Germinal center (tissue), 1 donor: ENCODE measurements around the gene RPRD1B.
"Not testable (repeated sequence)": the region's sequence is repeated elsewhere in the genome, so short reads cannot be mapped to it uniquely, and the experiment has no call there.

ENCODE experiments used
- DNase-seq: peaks from one replicate; pipeline ENCODE4 v3.0.0; 2012; ENCODE audit warnings: mixed read lengths, low spot score

Gene RPRD1B

DNA sequence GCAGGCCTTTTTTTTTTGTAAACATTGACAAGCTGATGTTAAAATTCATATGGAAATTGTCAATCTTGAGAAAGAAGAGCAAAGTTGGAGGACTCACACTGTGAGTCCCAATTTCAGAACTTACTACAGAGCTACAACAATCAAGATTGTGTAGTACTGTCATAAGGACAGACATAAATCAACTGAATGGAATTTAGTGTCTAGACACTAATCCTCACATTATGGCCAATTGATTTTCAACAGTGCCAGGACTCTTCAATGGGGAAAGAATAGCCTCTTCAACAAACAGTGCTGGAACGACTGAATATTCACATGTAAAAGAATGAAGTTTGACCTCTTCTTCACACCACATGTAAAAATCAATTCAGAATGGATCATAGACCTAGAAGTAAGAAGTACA is 70.7 kb downstream of the RPRD1B start:
- no peak for DNase-seq

DNA sequence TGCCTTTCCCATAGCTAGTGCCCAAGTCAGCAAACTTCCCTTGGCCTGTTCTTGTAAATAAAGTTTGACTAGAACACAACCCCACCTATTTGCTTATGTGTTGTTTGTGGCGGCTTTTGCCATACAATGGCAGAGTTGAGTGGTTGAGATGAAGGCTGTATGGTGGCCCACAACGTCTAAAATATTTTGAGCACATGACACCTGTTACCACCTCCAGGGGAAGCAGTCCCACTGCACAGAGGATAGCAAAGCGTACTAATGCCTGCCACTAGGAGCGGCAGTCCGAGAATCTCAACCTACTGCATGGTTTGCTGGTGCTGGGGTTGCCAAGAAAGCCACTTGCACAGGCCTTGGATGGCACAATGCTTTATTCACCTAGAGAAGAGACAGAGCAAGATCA is 72.9 kb downstream of the RPRD1B start:
- no peak for DNase-seq

DNA sequence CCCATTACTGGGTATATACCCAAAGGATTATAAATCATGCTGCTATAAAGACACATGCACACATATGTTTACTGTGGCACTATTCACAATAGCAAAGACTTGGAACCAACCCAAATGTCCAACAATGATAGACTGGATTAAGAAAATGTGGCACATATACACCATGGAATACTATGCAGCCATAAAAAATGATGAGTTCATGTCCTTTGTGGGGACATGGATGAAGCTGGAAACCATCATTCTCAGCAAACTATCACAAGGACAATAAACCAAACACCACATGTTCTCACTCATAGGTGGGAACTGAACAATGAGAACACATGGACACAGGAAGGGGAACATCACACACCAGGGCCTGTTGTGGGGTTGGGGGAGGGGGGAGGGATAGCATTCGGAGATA is 73.8 kb downstream of the RPRD1B start:
- DNase-seq: not testable (repeated sequence)

DNA sequence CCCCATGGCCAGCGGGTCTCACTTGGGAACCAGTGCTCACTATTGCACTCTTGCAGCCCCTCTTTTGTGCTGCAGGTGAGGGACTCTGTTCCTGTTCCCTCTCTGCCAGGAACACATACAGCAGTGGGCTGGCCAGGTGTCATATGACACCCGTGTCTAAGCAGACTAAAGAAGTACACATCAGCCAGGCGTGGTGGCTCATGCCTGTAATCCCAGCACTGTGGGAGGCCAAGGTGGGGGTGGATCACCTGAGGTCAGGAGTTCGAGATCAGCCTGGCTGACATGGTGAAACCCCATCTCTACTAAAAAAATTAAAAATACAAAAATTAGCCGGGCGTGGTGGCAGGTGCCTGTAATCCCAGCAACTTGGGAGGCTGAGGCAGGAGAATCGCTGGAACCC is 74.4 kb downstream of the RPRD1B start:
- not testable (repeated sequence) for DNase-seq

DNA sequence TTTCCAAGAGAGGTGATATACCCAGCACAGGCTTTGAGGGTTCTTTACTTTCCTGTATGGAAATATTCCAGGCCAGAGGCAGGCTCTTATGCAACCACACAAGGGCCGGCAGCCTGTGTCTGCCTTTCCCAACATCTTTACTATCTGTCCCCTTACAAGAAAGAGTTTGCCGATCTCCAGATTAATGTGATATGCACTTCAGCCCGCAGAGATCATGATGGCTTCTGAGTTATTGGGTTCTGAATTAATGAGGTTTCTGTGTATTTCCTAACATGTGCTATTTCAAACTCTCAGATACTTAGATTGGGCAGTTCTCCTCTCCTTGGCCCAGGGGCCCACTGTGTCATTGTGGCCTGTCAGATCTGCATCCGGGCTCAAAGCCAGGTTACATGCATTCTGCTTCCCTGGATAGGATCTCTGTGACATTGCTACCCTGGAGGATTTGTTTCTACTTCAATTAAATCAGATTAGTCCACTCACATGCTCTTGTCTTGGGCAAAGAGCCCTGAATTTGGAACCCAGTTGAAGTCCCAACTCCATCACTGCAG is 75.0 kb downstream of the RPRD1B start:
- no peak for DNase-seq

DNA sequence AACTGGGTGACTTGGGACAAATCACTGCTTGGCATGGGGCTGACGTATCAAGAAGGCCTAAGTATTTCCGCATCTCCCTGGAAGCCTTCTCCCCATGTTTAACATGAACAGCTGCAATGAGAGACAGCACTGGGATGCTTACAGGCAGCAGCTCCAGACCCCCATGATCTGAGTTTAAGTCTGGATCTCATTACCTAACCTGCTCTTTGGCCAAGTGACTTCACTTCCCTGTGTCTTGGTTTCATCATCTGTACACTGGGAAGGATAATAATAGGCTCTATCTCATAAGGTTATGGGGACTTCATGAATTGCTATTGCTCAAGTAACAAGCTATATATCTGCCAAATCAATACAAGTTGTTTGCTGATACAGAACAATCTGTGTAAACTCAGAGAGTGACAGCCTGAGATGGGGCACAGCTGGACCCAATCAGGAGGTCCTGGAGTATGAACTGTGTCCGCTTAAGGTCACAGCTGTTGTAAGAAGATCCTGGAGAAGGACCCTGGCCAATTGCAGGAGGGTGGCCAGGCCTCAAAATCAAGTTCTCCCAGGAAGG is 75.5 kb downstream of the RPRD1B start:
- DNase-seq: no peak

DNA sequence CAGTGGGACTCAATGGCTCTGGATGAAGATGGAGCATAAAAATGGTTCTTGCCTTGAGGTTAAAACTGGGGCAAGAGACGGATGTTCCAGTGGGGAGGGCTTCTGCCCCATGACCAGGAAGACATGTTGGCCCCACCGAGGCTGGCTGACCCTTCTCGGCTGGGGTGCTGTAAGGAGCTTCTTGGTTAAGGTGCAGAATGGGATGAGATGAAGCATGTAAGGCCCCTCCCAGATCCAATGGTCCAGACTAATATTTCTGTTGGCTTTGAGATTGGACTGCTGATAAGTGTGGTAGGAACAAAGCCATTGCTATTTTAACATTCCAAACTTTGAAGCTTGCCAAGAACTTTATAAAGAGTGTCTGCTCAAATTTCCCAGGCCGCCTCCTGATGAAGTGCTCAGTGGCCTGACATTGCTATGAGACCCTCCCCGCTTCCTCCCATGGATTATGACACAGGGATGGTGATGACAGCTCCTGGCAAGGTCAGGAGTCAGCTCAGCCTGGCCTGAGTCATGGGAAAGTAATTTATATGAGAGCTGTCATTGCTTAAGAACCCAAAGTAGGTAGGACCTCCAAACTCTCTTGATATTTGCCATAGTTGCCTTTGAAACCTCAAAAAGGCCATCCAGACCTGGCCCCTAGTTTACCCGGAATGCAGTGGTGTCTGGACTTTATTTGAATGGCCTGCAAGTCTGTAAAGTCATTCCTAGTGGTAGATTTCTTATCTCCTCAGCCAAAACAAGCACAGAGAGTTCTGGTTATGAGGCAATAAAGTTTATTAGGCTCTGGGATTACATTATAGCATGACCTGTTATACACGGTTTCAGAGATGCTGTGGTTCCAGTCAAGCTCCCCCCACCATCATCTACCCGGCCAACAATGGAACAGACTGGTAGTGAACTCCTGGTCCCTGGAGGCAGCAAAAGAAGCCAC is 76.3 kb downstream of the RPRD1B start:
- DNase-seq: no peak

DNA sequence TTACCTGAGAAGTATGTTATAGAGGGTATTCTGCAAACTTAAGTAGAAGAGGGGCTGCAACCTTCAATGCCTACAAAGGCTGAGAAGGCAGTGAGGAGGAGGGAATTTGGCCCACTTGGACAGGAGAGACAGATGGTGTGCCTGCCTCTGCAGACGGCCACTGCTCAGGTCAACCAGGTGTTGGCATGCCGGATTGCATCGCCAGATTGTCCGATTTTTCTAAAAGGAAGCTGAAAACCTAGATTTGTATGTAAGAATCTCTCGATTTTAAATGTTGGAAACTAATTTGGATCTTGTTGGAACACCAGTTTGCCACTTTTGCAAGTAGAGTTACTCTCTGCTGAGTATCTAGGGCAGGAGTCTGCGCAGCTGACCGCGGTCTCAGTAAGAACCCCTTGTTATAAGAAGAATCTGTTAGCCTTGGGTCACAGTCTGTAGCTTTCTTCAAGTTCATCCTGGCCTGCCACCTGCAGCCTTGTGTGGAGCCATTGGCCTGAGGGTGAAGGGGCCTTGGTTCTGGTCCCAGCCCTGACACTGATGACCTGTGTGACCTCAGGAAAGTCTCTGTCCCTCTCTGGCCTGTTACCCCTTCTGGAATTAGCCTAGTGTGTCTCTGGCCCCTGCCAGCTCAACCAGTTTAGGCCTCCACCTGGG is 77.1 kb downstream of the RPRD1B start:
- DNase-seq: no peak

DNA sequence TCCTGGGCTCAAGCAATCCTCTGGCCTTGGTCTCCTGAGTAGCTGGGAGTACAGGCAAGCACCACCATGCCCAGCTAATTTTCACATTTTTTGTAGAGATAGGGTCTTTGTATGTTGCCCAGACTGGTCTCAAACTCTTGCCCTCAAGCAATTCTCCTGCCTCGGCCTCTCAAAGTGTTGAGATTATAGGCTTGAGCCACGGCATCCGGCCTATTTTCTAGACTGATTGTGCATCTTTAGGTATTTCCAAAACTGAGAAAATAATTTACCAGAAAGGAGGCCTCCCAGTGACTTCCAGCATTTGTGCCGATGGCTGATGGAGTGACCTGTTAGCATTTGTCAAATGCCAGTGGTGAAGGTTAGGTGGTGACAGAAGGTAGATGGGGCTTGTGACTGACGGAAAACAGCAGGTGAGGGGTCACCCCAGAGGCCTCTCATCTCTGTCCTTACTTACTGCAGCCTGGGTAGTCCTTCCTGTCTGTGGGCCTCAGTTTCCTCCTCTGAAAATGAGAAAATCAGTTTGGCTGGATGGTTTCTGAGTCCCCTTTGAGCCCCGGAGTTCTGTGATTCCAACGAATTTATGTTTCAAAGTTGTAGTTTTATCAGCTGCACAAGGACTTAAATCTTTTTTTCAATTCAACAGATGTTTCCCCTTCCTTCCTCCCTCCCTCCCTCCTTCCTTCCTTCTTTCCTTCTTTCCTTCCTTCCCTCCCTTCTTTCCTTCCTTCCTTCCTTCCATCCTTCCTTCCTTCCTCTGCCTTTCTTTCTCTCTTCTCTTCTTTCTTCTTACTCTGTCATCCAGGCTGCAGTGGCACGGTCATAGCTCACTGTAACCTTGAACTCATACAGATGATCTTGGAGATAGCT is 78.1 kb downstream of the RPRD1B start:
- DNase-seq: no peak

DNA sequence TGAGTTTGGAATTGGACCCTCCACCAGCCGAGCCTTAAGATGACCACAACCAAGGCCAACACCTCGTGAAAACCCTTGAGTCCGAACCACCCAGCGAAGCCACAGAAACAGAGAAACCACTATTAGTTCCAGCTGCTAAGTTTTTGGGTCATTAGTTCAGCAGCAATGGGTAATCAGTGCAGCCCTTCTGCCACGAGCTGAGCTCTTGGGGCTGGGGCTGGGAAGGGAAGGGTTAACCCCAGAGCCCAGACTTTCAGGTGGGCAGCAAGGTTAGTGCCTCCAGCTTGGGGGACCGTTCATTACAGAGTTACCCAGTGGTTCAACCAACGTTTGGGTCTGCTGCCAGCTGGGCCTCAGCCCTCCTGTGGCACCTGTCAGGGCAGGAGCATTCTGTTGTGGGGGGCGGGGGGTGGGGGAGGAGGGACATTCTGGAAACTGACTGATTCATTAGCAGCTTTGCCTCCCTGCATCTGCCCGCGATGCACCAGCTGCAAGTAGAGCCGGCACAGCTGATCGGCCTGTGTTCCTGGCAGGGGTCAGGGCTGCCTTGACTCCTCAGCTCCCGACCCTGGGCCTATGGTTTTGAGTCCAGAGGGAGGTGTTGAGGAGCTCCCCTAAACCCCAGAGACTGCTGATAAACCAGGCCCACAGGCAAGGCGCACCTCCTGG is 78.8 kb downstream of the RPRD1B start:
- no peak for DNase-seq

DNA sequence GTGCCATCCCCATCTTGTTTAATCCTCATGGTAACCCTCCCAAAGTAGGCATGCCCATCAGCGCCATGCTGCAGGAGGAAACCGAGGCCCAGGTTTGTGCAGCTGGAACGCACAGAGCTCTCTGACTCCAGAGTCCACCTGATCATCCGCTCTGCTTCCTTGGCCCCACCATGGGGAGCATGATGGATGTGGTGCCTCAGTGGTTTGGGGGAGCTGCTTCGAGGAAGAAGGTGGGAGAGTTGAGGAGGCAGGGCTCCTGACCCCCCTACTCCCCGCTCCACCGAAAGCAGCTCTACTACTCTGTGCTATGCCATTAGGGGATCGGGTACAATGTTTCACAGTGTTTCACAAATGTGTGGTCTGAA is 79.4 kb downstream of the RPRD1B start:
- no peak for DNase-seq

DNA sequence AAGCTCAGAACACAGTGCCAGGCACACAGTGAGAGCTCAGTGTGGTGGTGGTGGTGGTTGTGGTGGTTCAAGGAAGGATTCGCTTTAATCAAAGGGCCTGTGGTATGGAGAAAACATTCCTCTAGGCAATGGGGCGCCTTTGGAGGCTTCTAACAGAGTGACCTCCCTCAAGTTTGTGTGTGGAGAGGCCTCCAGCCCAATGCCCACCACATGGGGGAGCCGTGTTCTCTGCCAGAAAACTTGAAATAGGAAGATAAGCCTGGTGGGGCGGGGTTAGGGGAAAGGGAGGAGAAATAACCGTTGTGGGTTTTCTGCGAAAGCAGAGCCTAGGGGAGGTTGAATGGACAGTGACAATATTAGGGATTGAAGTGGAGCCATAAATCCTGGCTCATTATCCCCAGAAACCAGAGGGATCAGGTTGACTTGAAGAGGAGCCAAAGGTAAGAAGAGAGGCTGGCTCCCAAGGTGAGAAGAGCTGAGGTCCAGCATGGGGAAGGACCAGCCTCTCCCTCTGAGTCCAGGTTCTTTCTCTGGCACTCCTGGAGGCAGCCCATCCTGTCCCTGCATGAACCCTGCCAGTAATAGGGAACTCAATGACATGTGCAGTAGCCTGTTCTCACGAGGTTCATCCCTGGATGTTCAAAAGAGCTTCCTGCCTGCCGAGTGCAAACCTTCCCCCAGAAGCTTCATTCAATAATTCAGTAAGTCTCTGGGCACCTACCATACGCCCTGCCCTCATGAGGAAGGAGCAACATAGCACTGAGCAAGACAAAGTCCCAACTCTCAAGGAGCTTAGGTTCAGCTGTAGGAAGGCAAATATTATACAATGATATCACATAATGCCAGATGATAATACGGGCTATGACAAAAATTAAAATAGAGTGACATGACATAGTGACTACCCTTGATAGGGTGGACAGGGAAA is 80.1 kb downstream of the RPRD1B start:
- DNase-seq: no peak

DNA sequence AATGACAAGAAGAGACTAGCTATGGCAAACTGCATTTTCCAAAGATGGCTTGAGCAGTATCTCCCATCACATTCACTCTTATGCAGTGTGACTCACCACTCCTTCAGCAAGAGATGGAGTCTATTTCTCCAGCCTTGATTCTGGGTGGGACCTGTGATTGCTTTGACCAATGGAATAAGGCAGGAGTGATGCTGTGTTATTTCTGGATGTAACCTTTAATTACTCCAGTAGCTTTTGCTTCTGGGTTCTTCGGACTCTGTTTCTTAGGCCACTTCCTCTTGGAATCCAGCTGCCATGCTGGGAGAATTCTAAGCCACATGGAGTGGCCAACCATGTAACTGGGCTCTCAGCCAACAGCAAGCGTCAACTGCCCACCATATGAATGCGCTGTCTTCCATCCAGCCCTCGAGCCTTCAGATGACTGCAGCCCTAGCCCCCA is 80.8 kb downstream of the RPRD1B start:
- no peak for DNase-seq

DNA sequence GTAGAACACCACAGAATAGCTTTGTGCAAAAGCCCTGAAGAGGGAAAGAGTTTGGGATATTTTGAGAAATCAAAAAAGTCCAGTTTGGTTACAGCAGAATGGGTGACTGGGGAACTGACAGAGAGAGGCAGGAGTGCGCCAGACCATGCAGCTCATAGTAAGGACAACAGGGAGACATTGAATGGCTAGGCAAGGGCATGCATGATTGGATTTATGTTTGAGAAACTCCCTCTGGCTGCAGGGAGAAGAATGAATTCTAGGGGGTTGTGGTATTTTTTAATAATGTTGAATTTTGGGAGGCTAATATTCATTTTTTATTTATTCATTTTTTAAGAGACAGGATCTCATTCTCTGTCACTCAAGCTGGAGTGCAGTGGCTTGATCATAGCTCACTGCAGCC is 81.7 kb downstream of the RPRD1B start:
- no peak for DNase-seq

DNA sequence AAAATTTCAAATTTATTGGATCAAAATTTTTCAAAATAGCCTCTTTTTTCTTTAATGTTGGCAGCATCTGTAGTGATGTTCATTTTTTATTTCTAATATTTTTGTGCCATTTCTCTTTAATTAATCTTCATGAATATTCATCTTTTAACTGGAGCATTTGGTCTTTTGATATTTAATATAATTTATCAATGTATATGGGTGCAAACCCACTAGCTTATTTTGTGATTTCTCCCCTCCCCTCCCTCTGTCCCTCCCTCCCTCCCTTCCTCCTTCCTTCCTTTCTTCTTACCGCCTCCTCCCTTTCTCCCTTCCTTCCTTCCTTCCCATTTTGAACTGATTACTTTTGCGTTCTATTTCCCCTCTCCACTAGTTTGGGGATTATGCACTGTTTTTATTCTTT is 82.3 kb downstream of the RPRD1B start:
- no peak for DNase-seq

DNA sequence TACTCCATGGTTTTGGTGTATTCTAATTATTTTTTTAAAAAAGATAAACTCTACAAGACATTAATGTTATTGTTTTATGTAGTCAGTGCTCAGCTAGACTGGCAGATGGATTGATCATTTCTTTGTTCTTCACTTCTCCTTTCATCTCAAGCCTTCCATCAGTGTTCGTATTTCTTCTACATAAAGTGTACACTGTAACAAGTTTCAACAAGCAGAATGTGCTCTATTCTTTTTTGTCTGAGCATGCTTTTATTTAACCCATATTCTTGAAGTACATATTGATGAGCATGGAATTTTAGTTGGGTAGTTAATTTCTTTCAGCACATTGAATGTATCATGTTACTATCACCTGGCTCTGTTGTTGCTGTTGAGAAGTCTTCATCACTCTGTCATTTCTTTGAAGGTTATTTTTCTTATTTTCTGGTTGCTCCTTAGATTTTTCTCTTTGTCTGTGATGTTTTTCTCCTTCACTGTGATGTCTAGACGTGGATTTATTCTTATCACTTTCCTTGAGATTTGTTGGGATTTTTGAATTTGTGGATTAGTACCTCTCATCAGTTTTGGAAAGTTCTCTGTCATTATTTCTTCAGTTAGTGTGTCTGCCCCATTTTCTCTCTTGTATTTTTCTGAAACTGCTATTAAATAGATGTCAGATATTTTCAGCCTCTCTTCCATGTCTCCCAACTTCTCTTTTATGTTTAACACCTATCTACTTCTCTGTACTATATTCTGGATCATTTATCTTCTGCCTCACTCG is 83.0 kb downstream of the RPRD1B start:
- no peak for DNase-seq

DNA sequence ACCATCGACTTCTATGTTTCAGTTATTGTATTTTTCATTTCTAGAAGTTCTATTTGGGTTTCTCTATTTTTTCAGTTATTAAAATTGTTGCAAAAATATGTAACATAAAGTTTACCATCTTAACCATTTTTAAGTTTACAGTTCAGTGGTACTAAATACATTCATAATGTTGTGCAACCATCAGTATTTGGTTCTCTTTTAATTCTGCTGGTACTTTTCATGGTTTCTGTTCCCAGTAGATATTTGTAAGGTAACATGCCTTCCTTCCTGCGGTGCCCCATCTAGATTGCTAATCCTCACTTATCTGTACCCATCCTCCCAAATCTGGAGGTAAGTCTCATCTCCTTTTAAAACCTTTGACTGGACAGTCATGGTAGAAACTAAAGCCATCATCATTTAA is 83.7 kb downstream of the RPRD1B start:
- DNase-seq: no peak

DNA sequence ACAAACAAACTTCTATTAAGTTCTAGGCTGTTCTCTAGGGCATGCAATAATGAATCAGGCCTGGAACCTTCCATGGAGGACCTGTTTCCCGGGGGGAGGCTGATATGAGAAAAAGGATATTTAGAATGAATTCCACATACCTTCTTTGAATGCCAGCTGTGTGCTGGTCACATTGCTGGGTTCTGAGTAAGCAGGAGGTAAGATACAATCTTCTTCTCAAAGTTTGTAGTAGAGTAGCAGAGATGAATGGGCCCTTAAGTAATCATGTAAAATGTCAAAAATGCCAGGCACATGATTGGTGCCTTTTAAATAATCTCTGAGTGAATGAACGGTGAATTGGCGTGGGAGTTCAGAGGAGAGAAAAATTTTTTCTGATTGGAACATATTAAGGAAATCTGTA is 84.1 kb downstream of the RPRD1B start:
- no peak for DNase-seq

DNA sequence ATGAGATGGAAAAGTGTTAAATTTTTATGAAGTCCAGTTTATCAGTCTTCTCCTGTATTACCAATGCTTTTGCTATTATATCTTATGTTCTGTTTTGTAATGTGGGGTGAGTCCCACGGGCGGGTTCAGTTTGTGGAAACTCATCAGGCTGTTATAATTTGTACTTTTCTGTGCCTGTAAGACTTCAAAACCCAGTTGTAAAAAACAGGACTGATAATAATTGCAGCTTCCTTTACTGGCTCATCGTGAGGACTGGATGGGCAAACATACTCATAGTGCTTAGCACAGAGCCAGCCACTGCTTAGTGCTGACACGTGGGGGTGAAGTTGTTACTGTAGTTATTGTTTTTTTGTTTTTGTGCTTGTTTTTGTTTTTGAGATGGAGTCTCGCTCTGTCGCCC is 85.9 kb downstream of the RPRD1B start:
- no peak for DNase-seq

DNA sequence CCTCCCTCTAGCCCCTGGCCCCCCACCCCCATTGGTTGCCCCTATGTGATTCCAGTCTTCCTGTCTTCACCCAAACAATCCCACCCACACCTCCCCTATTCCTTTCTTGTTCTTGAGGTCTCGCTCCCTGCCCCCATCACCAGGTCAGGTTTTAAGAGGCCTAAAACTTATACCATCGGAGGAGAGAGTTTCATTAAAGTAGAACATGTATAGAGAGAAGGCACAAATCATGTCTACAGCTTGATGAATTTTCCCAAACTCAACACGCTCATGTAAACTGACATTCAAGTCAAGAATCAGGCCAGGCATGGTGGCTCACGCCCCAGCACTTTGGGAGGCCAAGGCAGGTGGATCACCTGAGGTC is 87.1 kb downstream of the RPRD1B start:
- no peak for DNase-seq
